Putamen (tissue), 1 donor: ENCODE data around the gene FAM131A.

ENCODE experiments used
- DNase-seq: peaks from one replicate; pipeline ENCODE4 v3.0.0-alpha.2; 2016; ENCODE audit warnings: low spot score

FAM131A gene

GRCh38 chr3:184377882-184378445 lies 40.6 kb downstream of the FAM131A start, which contains the start of gene THPO:
THPO (minus strand) TSS chr3:184378207; CDS start chr3:184376259, 1,948 bp downstream.
- DNase-seq = no peak

- no peak for DNase-seq
These were observed 41.4 kb downstream of the FAM131A start for GRCh38 chr3:184378651-184379357.

- no peak for DNase-seq
These were observed 42.2 kb downstream of the FAM131A start, which contains the start of gene CHRD for GRCh38 chr3:184379358-184380184. CHRD (plus strand) TSS chr3:184380054; CDS start chr3:184380319, 265 bp downstream.

- DNase-seq = no peak
These were observed 42.8 kb downstream of the FAM131A start for GRCh38 chr3:184380185-184380626.

GRCh38 chr3:184380627-184381260 lies 43.3 kb downstream of the FAM131A start:
- no peak for DNase-seq

- no peak for DNase-seq
These were observed 44.1 kb downstream of the FAM131A start for GRCh38 chr3:184381261-184382224.

- DNase-seq = no peak
These were observed 45.1 kb downstream of the FAM131A start for GRCh38 chr3:184382326-184383032.

- DNase-seq = no peak
These were observed 45.8 kb downstream of the FAM131A start for GRCh38 chr3:184383033-184383740.

- DNase-seq = no peak
These were observed 46.9 kb downstream of the FAM131A start for GRCh38 chr3:184384342-184384741.

- DNase-seq = no peak
These were observed 47.5 kb downstream of the FAM131A start for GRCh38 chr3:184384856-184385422.

GRCh38 chr3:184386047-184386806 lies 48.8 kb downstream of the FAM131A start:
- DNase-seq = no peak

GRCh38 chr3:184387174-184387714 lies 49.8 kb downstream of the FAM131A start:
- DNase-seq = no peak

- DNase-seq = no peak
These were observed 51.0 kb downstream of the FAM131A start for GRCh38 chr3:184388164-184388935.

- no peak for DNase-seq
These were observed 51.5 kb downstream of the FAM131A start for GRCh38 chr3:184388936-184389230.

- no peak for DNase-seq
These were observed 52.0 kb downstream of the FAM131A start for GRCh38 chr3:184389384-184389783.

GRCh38 chr3:184389935-184390528 lies 52.6 kb downstream of the FAM131A start:
- no peak for DNase-seq

- DNase-seq = no peak
These were observed 53.9 kb downstream of the FAM131A start for GRCh38 chr3:184391266-184391665.
